Stomach (tissue), 4 donors: ENCODE data around the gene TNFRSF1A.

Experiments used
- EP300 ChIP-seq: sonication (generic); formaldehyde crosslinking; IDR thresholded peaks from one replicate; pipeline ENCODE4 v1.6.1; 2017; ENCODE audit warnings: antibody characterized with exemption
- TF ChIP-seq, protein P1 (sequence below), 7 experiments: fragments of 450-650 bp in 4 of 7; fragments of 200-600 bp in 3 of 7; sonication (generic) in 3 of 7; IDR thresholded peaks; one replicate each; pipeline ENCODE4 v1.5.1; 2016 to 2019; ENCODE audit warnings: antibody characterized with exemption in 7 of 7, control low read depth in 2 of 7, mild to moderate bottlenecking in 1 of 7

DNA sequence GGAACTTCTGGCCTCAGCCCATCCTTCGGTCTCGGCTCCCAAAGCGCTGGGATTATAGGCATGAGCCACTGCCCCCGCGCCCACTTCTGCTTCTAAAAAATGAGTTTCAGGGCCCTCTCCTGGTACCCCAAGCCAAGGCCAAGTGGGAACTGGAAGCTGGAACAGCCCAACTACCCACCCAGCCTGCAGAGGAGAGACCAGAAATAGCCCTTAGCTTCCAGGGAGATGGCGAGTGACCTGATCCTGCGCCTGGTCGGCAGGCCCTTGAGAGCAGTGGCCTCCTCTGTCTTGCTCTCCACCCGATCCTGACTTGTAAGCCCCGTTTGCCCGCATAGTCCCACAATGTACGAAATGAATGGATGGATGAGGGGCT lies 62.6 kb downstream of the TNFRSF1A start:
- TF ChIP-seq, protein P1, sequence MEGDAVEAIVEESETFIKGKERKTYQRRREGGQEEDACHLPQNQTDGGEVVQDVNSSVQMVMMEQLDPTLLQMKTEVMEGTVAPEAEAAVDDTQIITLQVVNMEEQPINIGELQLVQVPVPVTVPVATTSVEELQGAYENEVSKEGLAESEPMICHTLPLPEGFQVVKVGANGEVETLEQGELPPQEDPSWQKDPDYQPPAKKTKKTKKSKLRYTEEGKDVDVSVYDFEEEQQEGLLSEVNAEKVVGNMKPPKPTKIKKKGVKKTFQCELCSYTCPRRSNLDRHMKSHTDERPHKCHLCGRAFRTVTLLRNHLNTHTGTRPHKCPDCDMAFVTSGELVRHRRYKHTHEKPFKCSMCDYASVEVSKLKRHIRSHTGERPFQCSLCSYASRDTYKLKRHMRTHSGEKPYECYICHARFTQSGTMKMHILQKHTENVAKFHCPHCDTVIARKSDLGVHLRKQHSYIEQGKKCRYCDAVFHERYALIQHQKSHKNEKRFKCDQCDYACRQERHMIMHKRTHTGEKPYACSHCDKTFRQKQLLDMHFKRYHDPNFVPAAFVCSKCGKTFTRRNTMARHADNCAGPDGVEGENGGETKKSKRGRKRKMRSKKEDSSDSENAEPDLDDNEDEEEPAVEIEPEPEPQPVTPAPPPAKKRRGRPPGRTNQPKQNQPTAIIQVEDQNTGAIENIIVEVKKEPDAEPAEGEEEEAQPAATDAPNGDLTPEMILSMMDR (IDR thresholded peaks at IDR 0.05), result no peak
- no peak for TF ChIP-seq EP300
